HG03135 (cell line): ENCODE data around the gene LPCAT2.

Source experiments
- ATAC-seq: cut with Tn5 transposase; IDR thresholded peaks from one replicate; pipeline ENCODE4 v1.9.1; 2021; ENCODE audit warnings: mild to moderate bottlenecking, moderate library complexity; ENCODE audit not compliant: unreplicated experiment

Gene LPCAT2

DNA sequence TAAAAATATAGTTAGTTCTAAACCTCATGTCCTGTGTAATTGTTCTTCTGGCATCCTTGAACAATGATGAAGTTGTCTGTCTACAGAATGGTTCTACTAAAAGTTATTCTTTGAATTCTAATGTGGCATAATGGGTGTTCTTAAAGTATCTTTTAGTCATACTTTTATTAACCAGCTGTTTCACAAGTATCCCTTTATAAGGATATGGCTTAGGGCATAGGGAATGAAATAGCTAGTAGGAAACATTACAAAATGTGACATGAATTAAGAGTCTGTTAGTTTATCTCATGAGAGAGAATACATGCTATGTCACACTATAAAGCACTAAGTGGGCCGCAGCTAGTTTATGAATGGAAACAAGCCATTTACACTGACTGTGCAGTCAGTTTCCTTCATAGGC is 31.3 kb downstream of the LPCAT2 start:
- ATAC-seq = no peak

DNA sequence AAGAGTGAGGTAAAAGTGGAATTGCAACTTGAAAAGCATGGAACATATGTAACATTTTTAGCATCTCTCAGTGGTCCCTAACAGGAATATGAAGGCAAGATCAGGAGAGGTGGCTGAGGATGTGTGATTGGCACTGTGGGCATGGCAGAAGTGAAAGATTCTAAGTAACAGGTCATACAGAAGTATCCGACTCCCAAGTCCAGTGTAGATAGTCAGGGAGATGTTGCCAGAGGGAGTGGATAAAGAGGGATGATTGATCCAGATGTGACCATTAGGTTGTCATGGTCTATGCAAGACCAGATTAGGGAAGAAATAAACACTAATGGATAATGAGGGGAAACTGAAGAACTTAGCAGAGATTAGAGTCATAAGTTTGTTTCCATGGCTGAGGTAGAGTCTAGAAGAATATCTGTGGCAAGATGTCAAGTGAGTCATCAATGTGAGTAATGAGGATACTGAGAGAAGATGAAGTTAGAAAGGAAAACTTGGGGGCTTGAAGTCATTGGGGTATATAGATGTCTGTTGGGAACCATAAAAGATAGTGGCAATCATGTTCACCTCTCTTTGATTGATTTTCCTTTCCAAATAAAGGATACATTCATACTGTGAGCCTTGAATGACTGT is 33.7 kb downstream of the LPCAT2 start:
- no peak for ATAC-seq

DNA sequence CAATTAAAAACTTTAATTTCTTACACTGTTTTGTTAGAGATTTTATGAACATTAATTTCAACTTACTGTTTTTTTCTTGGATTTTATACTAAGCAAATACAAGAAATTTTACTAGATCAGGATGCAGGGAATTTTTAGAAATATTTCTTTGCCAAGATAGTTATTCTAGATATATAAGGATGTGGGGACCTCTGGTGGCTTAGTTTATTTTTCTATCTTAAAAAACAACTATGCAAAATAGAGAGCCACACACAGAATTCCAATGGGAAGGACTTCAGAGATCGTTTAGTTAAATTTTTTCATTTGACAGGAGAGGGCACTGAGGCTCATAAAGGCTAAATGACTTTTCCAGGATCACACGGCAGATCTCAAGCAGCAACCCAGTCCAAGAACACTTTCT is 34.6 kb downstream of the LPCAT2 start:
- ATAC-seq = no peak

GRCh38 chr16:55552621-55553020 is 43.7 kb downstream of the LPCAT2 start:
- no peak for ATAC-seq

GRCh38 chr16:55555436-55555835 is 46.6 kb downstream of the LPCAT2 start:
- no peak for ATAC-seq

GRCh38 chr16:55557186-55557585 is 48.3 kb downstream of the LPCAT2 start:
- ATAC-seq = no peak

GRCh38 chr16:55559233-55559632 is 50.4 kb downstream of the LPCAT2 start:
- no peak for ATAC-seq

- no peak for ATAC-seq
These were observed 51.2 kb downstream of the LPCAT2 start for GRCh38 chr16:55559933-55560516.

GRCh38 chr16:55561319-55561848 is 52.5 kb downstream of the LPCAT2 start:
- no peak for ATAC-seq

- no peak for ATAC-seq
These were observed 54.1 kb downstream of the LPCAT2 start for GRCh38 chr16:55562936-55563335.

GRCh38 chr16:55563797-55564196 is 54.9 kb downstream of the LPCAT2 start:
- ATAC-seq = no peak

DNA sequence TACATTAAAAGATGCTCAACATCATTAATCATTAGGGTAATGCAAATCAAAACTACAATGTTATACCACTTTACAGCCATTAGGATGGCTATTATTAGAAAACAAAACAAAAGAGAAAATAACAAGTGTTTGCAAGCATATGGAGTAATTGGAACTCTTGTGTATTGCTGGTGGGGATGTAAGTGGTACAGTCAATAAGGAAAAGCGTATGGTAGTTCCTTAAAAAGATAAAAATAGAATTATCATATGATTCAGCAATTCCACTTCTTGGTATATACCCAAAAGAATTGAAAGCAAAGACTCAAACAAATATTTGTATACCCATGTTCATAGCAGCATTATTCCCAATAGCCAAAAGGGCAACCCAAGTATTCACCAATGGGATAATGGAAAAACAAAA is 56.2 kb downstream of the LPCAT2 start:
- ATAC-seq = no peak

DNA sequence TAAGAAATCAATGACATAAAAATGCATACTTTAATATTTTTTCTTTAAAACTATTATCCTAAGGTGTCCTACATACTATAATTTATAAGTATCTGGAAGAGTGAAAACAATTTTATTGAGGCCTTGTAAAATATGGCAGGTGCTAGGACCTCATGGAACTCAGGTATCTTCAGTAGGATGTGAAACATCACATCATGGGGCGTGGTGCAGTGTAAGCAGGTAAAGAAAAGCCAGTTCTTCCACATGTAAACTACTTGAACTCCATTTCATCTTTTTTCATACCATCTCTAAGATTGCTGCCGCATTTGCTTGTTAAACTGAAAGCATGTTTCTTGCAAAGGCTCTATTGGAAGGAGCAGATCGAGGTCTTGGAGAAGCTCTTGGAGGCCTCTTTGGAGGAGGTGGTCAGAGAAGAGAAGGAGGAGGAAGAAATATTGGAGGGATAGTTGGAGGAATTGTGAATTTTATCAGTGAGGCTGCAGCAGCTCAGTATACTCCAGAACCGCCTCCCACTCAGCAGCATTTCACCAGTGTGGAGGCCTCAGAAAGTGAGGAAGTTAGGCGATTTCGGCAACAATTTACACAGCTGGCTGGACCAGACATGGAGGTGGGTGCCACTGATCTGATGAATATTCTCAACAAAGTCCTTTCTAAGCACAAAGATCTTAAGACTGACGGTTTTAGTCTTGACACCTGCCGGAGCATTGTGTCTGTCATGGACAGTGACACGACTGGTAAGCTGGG is 57.7 kb downstream of the LPCAT2 start, which contains the start of gene CAPNS2:
Gene CAPNS2, plus strand, starts transcription at position 253 of the 744 bp plus-strand sequence. Its CDS starts 73 bp downstream, at position 326.
- no peak for ATAC-seq

GRCh38 chr16:55567382-55567781 is 58.5 kb downstream of the LPCAT2 start:
- no peak for ATAC-seq

- no peak for ATAC-seq
These were observed 59.3 kb downstream of the LPCAT2 start for GRCh38 chr16:55568207-55568606.

DNA sequence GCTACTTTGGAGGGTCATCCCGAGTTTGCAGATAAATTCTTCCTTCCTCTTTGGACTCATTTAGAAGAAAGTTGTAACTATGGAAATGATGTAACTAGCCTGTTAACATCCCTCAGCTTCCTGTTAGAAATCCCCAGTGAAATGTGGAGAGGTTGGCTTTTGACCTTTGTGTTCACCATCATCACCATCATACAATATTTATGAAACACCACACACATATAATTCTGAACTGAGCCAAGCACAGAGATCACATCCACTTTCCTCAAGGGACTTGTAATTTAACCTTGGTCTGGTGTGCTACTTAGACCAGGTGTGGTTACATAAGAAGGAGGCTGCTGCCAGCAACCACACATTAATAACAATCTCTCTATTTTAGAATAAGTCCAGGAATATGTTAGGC is 60.2 kb downstream of the LPCAT2 start:
- ATAC-seq = no peak

DNA sequence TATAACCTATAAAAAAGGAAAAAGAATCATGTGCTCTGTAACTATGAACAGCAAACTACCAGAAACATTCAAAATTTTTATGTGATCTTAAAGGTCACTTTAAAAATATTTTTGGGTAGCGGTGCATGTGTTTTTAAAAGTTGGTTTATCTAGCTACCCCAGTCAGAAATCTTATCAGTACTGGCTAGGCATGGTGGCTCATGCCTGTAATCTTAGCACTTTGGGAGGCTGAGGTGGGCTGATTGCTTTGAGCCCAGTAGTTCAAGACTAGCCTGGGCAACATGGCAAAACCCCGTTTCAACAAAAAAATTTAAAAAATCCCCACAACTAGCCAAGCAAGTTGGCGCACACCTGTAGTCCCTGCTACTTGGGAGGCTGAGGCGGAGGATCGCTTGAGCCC is 61.3 kb downstream of the LPCAT2 start:
- ATAC-seq = no peak

DNA sequence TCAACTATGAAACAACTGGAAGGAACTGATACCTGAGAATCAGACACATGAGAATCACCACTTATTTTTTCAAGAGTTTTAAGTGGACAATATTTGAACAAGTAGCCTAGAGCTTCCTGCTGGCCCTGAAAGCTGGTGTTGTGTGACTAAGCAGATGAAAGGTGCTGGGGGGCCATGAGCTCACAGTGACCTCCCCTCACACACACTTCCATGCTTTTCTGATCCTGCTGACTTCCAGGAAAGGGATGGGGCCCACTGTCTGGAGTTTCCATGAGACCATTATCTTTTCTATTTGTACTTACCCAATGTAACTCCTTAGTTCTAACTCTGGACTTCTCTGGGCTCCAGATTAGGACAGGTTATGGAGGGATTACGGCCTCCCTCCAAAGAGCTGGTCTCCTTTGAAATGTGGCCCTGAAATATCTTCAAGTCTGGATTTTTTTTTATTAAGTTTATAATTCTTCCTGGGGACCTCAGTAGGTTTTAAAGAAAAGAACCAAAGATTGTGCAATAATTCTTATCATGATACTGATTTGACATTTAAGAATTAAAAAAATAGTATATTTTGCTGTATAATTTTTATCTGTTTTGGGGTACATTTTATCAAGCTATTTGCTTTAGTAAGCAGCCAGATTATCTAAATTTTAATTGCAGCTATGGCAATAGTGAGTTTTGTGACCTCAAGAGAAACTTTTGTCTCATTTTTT is 62.5 kb downstream of the LPCAT2 start:
- no peak for ATAC-seq

- ATAC-seq = no peak
These were observed 63.6 kb downstream of the LPCAT2 start for GRCh38 chr16:55572439-55572838.

- no peak for ATAC-seq
These were observed 65.9 kb downstream of the LPCAT2 start for GRCh38 chr16:55574811-55575210.

DNA sequence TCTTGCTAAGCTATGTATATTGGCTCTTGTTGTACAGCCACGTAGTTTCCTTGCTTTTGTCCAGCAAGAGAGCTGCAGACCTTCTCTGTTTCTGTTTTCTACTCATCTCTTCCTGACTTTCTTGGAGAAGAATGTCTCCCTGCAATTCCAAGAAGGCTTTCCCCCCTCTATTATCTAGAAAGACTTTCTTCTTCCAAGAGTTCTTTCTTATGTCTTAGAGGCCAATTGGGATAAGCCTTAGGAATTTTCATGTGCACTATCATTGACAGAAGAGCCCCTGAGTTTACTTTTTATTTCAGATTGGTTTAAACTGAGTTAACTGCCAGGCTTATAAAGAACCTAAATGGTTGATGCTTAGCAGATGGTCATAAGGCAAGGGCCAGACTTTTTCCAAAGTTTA is 66.6 kb downstream of the LPCAT2 start:
- no peak for ATAC-seq
